ENCODE data around the gene ZNF426.
"Not testable (repeated sequence)": the region's sequence is repeated elsewhere in the genome, so short reads cannot be mapped to it uniquely, and the experiment has no call there.

The ZNF426 gene

GRCh38 chr19:9547870-9548269 is 9.4 kb upstream of the ZNF426 start:
- Histone ChIP-seq H3K27ac (ENCODE audit: low read length) (no peak overlapping the region), H3K4me3 (ENCODE audit: low read length) (no peak overlapping the region), H3K9me3 (ENCODE audit: control insufficient read depth, insufficient read depth, low read length) (peaks cover 6% of the 10 kb centered on the region), H3K36me3 (ENCODE audit: control insufficient read depth, insufficient read depth, low read length) (no peaks in the 10 kb centered on the region; the same call in 1 of the 2 replicates), H3K4me1 (ENCODE audit: control insufficient read depth, insufficient read depth, low read length) (no peaks in the 10 kb centered on the region), H3K27me3 (ENCODE audit: control insufficient read depth, insufficient read depth, low read length) (no peaks in the 10 kb centered on the region)
- no peak for DNase-seq (ENCODE audit: low read depth, low spot score)
- no CpG with 5 or more reads among the region's 11 CpGs for WGBS (ENCODE audit: insufficient coverage, insufficient read length)

- not testable (repeated sequence) for H3K27me3 ChIP-seq (ENCODE audit: control insufficient read depth, insufficient read depth, low read length)
Measured at GRCh38 chr19:9541281-9541680, 2.8 kb upstream of the ZNF426 start.

GRCh38 chr19:9539921-9540320 is 1.5 kb upstream of the ZNF426 start:
- H3K36me3 ChIP-seq (ENCODE audit: control insufficient read depth, insufficient read depth, low read length); H3K27me3 ChIP-seq (ENCODE audit: control insufficient read depth, insufficient read depth, low read length); DNase-seq (ENCODE audit: low read depth, low spot score); H3K27ac ChIP-seq (ENCODE audit: low read length); H3K4me1 ChIP-seq (ENCODE audit: control insufficient read depth, insufficient read depth, low read length); H3K9me3 ChIP-seq (ENCODE audit: control insufficient read depth, insufficient read depth, low read length); H3K4me3 ChIP-seq (ENCODE audit: low read length): not testable (repeated sequence)
- no CpG with 5 or more reads among the region's 1 CpG for WGBS (ENCODE audit: insufficient coverage, insufficient read length)

More at GRCh38 chr19:9541281-9541680, 2.8 kb upstream of the ZNF426 start:
- not testable (repeated sequence) for DNase-seq (ENCODE audit: low read depth, low spot score); H3K9me3 ChIP-seq (ENCODE audit: control insufficient read depth, insufficient read depth, low read length); H3K4me3 ChIP-seq (ENCODE audit: low read length); H3K4me1 ChIP-seq (ENCODE audit: control insufficient read depth, insufficient read depth, low read length); H3K36me3 ChIP-seq (ENCODE audit: control insufficient read depth, insufficient read depth, low read length); H3K27ac ChIP-seq (ENCODE audit: low read length)
- no CpG with 5 or more reads among the region's 12 CpGs for WGBS (ENCODE audit: insufficient coverage, insufficient read length)

- not testable (repeated sequence) for H3K9me3 ChIP-seq (ENCODE audit: control insufficient read depth, insufficient read depth, low read length); H3K27ac ChIP-seq (ENCODE audit: low read length); DNase-seq (ENCODE audit: low read depth, low spot score); H3K4me3 ChIP-seq (ENCODE audit: low read length); H3K4me1 ChIP-seq (ENCODE audit: control insufficient read depth, insufficient read depth, low read length); H3K27me3 ChIP-seq (ENCODE audit: control insufficient read depth, insufficient read depth, low read length)
- H3K36me3 ChIP-seq (ENCODE audit: control insufficient read depth, insufficient read depth, low read length), result peaks cover 15% of the 10 kb centered on the region; the same call in 1 of the 2 replicates
- no CpG with 5 or more reads among the region's 6 CpGs for WGBS (ENCODE audit: insufficient coverage, insufficient read length)
Measured at GRCh38 chr19:9539201-9539600, 756 bp upstream of the ZNF426 start.

- no peak for DNase-seq (ENCODE audit: low read depth, low spot score)
- no CpG with 5 or more reads among the region's 4 CpGs for whole genome bisulfite sequencing (ENCODE audit: insufficient coverage, insufficient read length)
- no peaks in the 10 kb centered on the region for H3K27me3 ChIP-seq (ENCODE audit: control insufficient read depth, insufficient read depth, low read length)
- H3K4me3 ChIP-seq (ENCODE audit: low read length), result no peak overlapping the region
- peaks cover 3% of the 10 kb centered on the region for H3K9me3 ChIP-seq (ENCODE audit: control insufficient read depth, insufficient read depth, low read length)
- peaks cover 37% of the 10 kb centered on the region for H3K36me3 ChIP-seq (ENCODE audit: control insufficient read depth, insufficient read depth, low read length)
- no peak overlapping the region for H3K27ac ChIP-seq (ENCODE audit: low read length)
- H3K4me1 ChIP-seq (ENCODE audit: control insufficient read depth, insufficient read depth, low read length), result no peaks in the 10 kb centered on the region
Measured at GRCh38 chr19:9535934-9536333, 2.5 kb downstream of the ZNF426 start.

GRCh38 chr19:9531933-9532332 is 6.5 kb downstream of the ZNF426 start:
- no CpG with 5 or more reads among the region's 4 CpGs for WGBS (ENCODE audit: insufficient coverage, insufficient read length)
- H3K9me3 ChIP-seq (ENCODE audit: control insufficient read depth, insufficient read depth, low read length), result peaks cover 22% of the 10 kb centered on the region
- no peak for DNase-seq (ENCODE audit: low read depth, low spot score)

GRCh38 chr19:9528757-9529336 is 9.6 kb downstream of the ZNF426 start:
- H3K27ac ChIP-seq (ENCODE audit: low read length), result no peak overlapping the region
- no peaks in the 10 kb centered on the region for H3K27me3 ChIP-seq (ENCODE audit: control insufficient read depth, insufficient read depth, low read length)
- H3K4me1 ChIP-seq (ENCODE audit: control insufficient read depth, insufficient read depth, low read length), result no peaks in the 10 kb centered on the region
- no peak for DNase-seq (ENCODE audit: low read depth, low spot score)
- H3K36me3 ChIP-seq (ENCODE audit: control insufficient read depth, insufficient read depth, low read length), result peaks cover 49% of the 10 kb centered on the region
- H3K9me3 ChIP-seq (ENCODE audit: control insufficient read depth, insufficient read depth, low read length), result peaks cover 27% of the 10 kb centered on the region
- no peak overlapping the region for H3K4me3 ChIP-seq (ENCODE audit: low read length)
- WGBS (ENCODE audit: insufficient coverage, insufficient read length), result no CpG with 5 or more reads among the region's 5 CpGs

More at GRCh38 chr19:9531933-9532332, 6.5 kb downstream of the ZNF426 start:
- no peaks in the 10 kb centered on the region for H3K27me3 ChIP-seq (ENCODE audit: control insufficient read depth, insufficient read depth, low read length)
- H3K27ac ChIP-seq (ENCODE audit: low read length), result no peak overlapping the region
- no peak overlapping the region for H3K4me3 ChIP-seq (ENCODE audit: low read length)
- H3K36me3 ChIP-seq (ENCODE audit: control insufficient read depth, insufficient read depth, low read length), result peaks cover 66% of the 10 kb centered on the region
- H3K4me1 ChIP-seq (ENCODE audit: control insufficient read depth, insufficient read depth, low read length), result no peaks in the 10 kb centered on the region

- Histone ChIP-seq H3K36me3 (ENCODE audit: control insufficient read depth, insufficient read depth, low read length) (peaks cover 11% of the 10 kb centered on the region; the same call in 1 of the 2 replicates), H3K4me1 (ENCODE audit: control insufficient read depth, insufficient read depth, low read length) (no peaks in the 10 kb centered on the region), H3K27me3 (ENCODE audit: control insufficient read depth, insufficient read depth, low read length) (no peaks in the 10 kb centered on the region), H3K27ac (ENCODE audit: low read length) (no peak overlapping the region), H3K4me3 (ENCODE audit: low read length) (no peak overlapping the region), H3K9me3 (ENCODE audit: control insufficient read depth, insufficient read depth, low read length) (peaks cover 28% of the 10 kb centered on the region)
- DNase-seq (ENCODE audit: low read depth, low spot score), result no peak
- WGBS (ENCODE audit: insufficient coverage, insufficient read length), result no CpG with 5 or more reads among the region's 1 CpG
Measured at GRCh38 chr19:9523885-9524474, 14.5 kb downstream of the ZNF426 start.

- no peak for DNase-seq (ENCODE audit: low read depth, low spot score)
- whole genome bisulfite sequencing (ENCODE audit: insufficient coverage, insufficient read length), result no CpG with 5 or more reads among the region's 3 CpGs
Measured at GRCh38 chr19:9507285-9507684, 31.2 kb downstream of the ZNF426 start.

GRCh38 chr19:9500796-9501195 is 37.6 kb downstream of the ZNF426 start:
- Histone ChIP-seq H3K27ac (ENCODE audit: low read length) (no peak overlapping the region), H3K27me3 (ENCODE audit: control insufficient read depth, insufficient read depth, low read length) (no peaks in the 10 kb centered on the region), H3K36me3 (ENCODE audit: control insufficient read depth, insufficient read depth, low read length) (no peaks in the 10 kb centered on the region), H3K9me3 (ENCODE audit: control insufficient read depth, insufficient read depth, low read length) (no peaks in the 10 kb centered on the region; the same call in 1 of the 2 replicates), H3K4me3 (ENCODE audit: low read length) (no peak overlapping the region), H3K4me1 (ENCODE audit: control insufficient read depth, insufficient read depth, low read length) (no peaks in the 10 kb centered on the region)
- WGBS (ENCODE audit: insufficient coverage, insufficient read length), result no CpG with 5 or more reads among the region's 1 CpG
- no peak for DNase-seq (ENCODE audit: low read depth, low spot score)

More at GRCh38 chr19:9507285-9507684, 31.2 kb downstream of the ZNF426 start:
- no peaks in the 10 kb centered on the region for H3K9me3 ChIP-seq (ENCODE audit: control insufficient read depth, insufficient read depth, low read length)
- H3K4me1 ChIP-seq (ENCODE audit: control insufficient read depth, insufficient read depth, low read length), result no peaks in the 10 kb centered on the region
- H3K36me3 ChIP-seq (ENCODE audit: control insufficient read depth, insufficient read depth, low read length), result no peaks in the 10 kb centered on the region
- no peak overlapping the region for H3K4me3 ChIP-seq (ENCODE audit: low read length)
- no peak overlapping the region for H3K27ac ChIP-seq (ENCODE audit: low read length)
- no peaks in the 10 kb centered on the region for H3K27me3 ChIP-seq (ENCODE audit: control insufficient read depth, insufficient read depth, low read length)
